ENCODE results near the gene HPS1.

Gene HPS1

DNA sequence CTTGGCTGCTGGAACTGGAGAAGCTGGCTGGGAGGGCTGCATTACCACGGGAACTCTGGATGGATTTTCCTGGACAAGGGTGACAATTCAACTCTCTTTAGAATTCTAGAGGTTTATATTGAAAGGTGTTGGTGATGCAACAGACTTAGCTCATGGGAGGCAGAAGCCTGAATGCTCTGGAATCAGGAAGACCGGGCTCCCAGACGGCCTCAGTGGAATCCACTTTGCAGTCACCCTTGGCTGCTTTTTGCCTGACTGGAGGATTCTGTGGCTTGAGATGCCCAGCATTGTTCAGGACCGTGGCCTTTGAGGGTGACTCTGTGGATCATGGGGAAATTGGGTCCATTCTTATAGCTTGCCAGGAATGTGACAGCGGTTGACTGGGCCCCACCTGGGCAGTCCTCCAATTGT, 64.0 kb downstream of the HPS1 start:
- H3K4me3 ChIP-seq (ENCODE audit: low read depth, low read length) = no peak overlapping the region
- TF ChIP-seq, protein P1, sequence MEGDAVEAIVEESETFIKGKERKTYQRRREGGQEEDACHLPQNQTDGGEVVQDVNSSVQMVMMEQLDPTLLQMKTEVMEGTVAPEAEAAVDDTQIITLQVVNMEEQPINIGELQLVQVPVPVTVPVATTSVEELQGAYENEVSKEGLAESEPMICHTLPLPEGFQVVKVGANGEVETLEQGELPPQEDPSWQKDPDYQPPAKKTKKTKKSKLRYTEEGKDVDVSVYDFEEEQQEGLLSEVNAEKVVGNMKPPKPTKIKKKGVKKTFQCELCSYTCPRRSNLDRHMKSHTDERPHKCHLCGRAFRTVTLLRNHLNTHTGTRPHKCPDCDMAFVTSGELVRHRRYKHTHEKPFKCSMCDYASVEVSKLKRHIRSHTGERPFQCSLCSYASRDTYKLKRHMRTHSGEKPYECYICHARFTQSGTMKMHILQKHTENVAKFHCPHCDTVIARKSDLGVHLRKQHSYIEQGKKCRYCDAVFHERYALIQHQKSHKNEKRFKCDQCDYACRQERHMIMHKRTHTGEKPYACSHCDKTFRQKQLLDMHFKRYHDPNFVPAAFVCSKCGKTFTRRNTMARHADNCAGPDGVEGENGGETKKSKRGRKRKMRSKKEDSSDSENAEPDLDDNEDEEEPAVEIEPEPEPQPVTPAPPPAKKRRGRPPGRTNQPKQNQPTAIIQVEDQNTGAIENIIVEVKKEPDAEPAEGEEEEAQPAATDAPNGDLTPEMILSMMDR (conservative IDR thresholded peaks at IDR 0.05; ENCODE audit: low read depth, low read length) = no peak
- no peak for DNase-seq (ENCODE audit: low read depth)

DNA sequence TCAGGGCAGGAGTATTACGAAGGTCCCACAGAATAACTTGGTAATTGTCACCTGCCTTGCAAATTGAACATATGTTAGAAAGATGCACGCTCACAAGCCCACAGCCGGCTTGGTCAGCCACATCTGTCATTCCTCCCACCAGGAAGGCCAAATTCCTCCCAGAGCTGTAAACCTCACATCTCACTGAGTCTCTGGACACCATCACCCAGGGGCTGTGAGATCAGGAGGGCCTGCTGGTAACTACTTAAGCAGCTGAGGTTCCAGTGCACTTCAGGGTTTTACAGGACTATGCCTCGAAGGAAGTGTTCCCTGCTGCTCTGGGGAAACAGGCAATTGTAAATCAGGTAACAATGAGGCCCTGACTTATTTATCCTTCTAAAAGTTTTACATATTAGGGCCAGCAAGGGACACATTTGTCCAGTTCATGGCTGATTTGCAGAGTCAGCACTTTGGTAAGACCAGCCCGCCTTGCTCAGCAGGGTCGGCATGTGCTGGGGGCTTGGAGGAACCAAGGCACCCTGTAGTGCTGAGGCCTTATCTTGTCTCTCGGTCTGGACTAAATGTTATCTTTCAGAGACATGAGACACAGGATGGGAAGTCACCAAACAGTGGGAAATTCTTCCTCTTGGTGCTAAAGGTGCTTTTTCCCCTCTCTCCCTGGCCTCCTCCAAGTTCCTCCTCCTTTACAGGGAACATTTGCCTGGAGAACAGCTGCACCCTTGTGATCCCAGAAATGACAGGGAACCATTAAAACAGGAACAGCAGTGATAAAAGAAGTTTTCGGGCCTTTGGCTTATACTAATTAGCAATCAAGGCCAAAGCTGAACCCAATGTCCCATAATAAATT, 66.0 kb downstream of the HPS1 start:
- TF ChIP-seq, protein P1 (conservative IDR thresholded peaks at IDR 0.05; ENCODE audit: low read depth, low read length) = no peak
- H3K4me3 ChIP-seq (ENCODE audit: low read depth, low read length) = no peak overlapping the region
- no peak for DNase-seq (ENCODE audit: low read depth)

- DNase-seq (ENCODE audit: low read depth) = peak; percentile 50
- TF ChIP-seq, protein P1 (conservative IDR thresholded peaks at IDR 0.05; ENCODE audit: low read depth, low read length) = no peak
- H3K4me3 ChIP-seq (ENCODE audit: low read depth, low read length) = no peak overlapping the region
Measured at GRCh38 chr10:98378722-98379121, 68.0 kb downstream of the HPS1 start.

- TF ChIP-seq, protein P1 (conservative IDR thresholded peaks at IDR 0.05; ENCODE audit: low read depth, low read length) = no peak
- no peak overlapping the region for H3K4me3 ChIP-seq (ENCODE audit: low read depth, low read length)
Measured at GRCh38 chr10:98377536-98377935, 69.2 kb downstream of the HPS1 start.

GRCh38 chr10:98377001-98377400, 69.7 kb downstream of the HPS1 start:
- TF ChIP-seq, protein P1 (conservative IDR thresholded peaks at IDR 0.05; ENCODE audit: low read depth, low read length) = no peak
- no peak for DNase-seq (ENCODE audit: low read depth)
- H3K4me3 ChIP-seq (ENCODE audit: low read depth, low read length) = no peak overlapping the region

More at GRCh38 chr10:98377536-98377935, 69.2 kb downstream of the HPS1 start:
- DNase-seq (ENCODE audit: low read depth) = no peak

DNA sequence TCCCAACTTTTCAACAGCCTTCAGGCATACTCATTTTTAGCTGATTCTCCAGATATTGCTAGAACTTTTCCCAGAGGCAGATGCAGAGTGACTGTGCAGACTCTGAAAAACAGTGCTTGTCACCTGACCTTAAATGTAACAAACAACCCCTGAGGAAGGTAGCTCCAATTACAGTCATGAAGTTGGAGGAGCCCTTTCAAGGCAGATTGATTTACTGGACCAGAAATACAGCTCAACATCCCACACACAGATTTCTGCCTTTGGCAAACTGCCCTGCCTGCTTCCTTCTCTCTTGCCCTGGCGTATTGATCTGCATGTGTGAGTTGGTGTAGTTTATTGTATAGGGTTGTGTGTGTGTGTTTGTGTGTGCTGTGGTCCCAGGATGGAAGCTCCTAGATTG, 70.2 kb downstream of the HPS1 start:
- H3K4me3 ChIP-seq (ENCODE audit: low read depth, low read length) = no peak overlapping the region
- peak; percentile 69 for DNase-seq (ENCODE audit: low read depth)
- TF ChIP-seq, protein P1 (conservative IDR thresholded peaks at IDR 0.05; ENCODE audit: low read depth, low read length) = no peak
